DMS153 (cell line): Measurements from ENCODE around the gene ZNF236.
A peak's percentile ranks its signal among the peaks of the same experiment; 100 is the strongest.
"Not testable (repeated sequence)": the region's sequence is repeated elsewhere in the genome, so short reads cannot be mapped to it uniquely, and the experiment has no call there.

Experiments used
- DNase-seq: peaks from one replicate; lab custom pipeline; 2025; lab: John Stamatoyannopoulos, UW

Gene ZNF236

GRCh38 chr18:76822506-76823160 lies at the start of gene ZNF236:
TSS of gene ZNF236 (plus strand) at chr18:76822557. CDS start at chr18:76822608, 51 bp downstream.
- DNase-seq = peak; percentile 35

DNA sequence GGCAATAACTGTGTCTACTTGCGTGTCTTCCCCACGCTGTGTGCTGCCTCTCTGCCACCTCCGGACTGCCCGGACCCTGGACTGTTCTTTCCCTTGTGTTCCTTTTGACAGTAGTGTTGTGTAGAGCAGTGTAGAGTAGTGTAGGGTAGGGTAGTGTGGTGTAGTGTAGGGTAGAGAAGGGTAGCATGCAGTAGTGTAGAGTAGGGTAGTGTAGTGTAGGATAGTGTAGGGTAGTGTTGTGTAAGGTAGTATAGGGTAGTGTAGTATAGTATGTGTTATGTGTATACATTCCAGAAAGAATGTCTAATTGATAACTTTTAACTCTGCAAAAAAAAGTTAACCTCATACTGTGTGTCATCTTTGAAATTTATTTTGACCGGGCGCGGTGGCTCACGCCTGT lies 49.7 kb upstream of the ZNF236 start:
- no peak for DNase-seq

DNA sequence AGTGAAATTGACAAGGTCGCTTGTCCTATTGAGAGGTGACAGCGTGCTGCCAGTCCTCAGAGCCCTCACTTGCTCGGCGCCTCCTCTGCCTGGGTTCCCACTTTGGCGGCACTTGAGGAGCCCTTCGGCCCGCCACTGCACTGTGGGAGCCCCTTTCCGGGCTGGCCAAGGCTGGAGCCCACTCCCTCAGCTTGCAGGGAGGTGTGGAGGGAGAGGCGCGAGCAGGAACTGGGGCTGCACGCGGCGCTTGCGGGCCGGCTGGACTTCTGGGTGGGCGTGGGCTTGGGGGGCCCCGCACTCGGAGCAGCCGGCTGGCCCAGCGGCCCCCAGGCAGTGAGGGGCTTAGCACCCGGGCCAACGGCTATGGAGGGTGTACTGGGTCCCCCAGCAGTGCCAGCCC lies 45.3 kb upstream of the ZNF236 start:
- DNase-seq = not testable (repeated sequence)

DNA sequence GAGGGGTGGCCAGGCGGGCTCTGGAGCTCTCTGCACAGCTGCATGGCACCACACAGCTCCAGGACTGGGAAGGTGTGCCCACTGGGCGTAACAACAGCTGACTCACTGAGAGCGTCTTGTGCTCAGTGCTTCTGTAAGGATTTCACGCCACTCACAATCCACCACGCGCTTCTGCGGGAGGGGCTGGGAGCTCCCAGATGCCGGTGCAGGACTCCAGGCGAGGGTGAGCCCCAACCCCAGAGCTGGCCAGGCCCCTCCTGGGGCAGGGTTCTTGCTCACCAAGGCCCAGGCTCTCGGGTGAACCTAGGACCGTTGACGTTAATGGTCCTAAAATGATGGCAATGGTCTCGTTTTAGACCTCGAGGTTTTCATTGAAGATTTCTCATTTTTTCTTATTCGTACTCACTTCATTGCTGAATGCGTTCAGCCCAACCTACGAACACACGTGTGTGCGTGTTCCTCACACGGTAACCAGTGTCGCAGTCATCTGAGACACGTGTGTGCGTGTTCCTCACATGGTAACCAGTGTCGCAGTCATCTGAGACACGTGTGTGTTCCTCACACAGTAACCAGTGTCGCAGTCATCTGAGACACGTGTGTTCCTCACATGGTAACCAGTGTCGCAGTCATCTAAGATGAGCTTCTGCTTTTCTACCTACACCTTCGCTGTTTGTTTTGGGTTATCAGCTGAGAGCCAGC lies 38.4 kb upstream of the ZNF236 start:
- DNase-seq = no peak

DNA sequence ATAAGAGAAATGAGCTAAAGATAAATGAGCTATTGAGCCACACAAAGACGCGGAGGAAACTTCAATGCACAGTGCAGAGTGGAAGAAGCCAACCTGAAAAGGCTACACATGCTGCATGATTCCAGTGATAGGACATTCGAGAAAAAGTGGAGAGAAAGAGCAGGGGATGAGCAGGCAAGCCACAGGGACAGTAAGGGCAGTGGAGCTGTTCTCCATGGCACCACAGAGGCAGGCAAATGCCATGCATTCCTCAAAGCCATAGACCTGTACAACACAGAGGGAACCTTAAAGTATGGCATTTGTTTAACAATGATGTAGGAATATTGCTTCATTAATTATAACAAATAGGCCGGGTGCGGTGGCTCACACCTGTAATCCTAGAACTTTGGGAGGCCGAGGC lies 36.5 kb upstream of the ZNF236 start:
- no peak for DNase-seq

GRCh38 chr18:76788571-76789317 lies 33.6 kb upstream of the ZNF236 start:
- no peak for DNase-seq

- DNase-seq = no peak
These were observed 31.3 kb upstream of the ZNF236 start for GRCh38 chr18:76791106-76791505.

GRCh38 chr18:76791642-76792041 lies 30.7 kb upstream of the ZNF236 start:
- DNase-seq = no peak

- DNase-seq = no peak
These were observed 28.0 kb upstream of the ZNF236 start for GRCh38 chr18:76794326-76794725.

GRCh38 chr18:76801567-76802505 lies 20.5 kb upstream of the ZNF236 start:
- peak; percentile 9 for DNase-seq

DNA sequence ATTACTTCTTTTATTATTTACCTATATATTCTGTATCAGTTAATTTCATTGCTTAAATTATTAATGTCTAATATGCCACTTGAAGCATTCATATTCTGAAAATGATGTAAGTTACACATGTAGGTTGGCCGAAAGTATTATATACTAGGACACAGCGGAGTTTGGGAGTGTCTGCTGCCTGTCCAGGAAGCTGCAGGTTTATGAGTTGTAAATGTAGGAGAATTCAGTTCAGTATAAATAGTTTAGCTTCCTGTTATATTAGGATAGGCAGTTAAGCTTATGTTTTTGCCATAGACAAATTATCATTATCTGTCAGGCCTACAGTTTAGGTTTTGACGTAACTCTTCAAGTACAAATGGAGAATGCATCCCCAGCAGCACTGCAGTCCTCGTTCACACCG lies 18.9 kb upstream of the ZNF236 start:
- no peak for DNase-seq

DNA sequence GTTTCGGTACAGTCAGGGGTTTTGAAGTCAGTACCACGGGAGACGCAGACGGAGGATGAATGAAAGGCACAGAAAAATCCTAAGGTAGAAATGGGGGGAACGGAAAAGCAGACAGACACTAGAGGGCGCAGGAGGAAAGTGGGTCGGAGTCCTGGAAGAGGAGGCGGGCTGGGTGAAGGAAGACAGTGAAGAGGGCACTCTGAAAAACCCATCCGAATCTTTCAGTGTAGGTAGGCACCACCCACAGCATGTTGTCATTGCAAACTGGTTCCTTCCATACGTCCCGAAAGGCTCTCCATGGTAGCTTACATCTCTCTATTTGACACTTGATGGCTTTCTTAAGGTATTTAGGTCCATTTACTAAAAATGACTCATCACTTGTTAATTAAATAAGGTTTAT lies 18.5 kb upstream of the ZNF236 start:
- peak; percentile 34 for DNase-seq

GRCh38 chr18:76805221-76805620 lies 17.1 kb upstream of the ZNF236 start:
- no peak for DNase-seq

DNA sequence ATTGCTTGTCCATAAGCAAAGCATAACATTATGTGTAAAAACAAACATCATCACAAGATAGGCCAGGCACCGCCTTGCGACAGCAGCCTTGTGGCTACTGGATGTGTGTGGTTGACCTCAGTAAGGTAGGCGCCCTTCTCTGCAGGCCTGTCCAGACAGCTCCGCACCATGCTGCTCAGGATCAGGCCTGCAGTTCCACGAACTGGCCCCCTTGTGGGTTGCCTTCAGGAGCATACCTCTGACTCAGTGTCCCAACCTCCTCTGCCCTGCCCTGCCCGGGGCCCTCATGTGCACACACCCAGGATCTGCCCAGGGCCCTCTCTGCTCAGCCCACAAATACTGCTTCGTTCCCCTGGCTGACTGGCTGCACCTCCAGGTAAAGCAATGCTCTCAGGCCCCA lies 16.1 kb upstream of the ZNF236 start:
- DNase-seq = no peak

GRCh38 chr18:76808561-76808960 lies 13.8 kb upstream of the ZNF236 start:
- no peak for DNase-seq

GRCh38 chr18:76811530-76811929 lies 10.8 kb upstream of the ZNF236 start:
- not testable (repeated sequence) for DNase-seq

DNA sequence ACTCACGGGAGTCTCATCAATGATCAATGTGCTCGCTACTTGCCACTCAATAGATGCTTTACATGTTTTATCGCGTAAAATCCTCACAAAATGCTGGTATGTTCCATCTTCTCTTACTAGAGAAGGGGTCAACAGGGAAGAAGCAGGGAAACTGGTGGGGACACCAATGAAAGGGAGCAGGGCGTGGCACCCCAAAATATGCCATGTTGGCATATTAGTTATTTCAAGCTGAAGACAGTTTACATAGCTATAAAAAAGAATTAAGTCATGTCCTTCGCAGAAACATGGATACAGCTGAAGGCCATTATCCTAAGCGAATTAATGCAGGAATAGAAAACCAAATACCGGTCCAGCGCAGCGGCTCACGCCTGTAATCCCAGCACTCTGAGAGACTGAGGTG lies 8.1 kb upstream of the ZNF236 start:
- DNase-seq = no peak

DNA sequence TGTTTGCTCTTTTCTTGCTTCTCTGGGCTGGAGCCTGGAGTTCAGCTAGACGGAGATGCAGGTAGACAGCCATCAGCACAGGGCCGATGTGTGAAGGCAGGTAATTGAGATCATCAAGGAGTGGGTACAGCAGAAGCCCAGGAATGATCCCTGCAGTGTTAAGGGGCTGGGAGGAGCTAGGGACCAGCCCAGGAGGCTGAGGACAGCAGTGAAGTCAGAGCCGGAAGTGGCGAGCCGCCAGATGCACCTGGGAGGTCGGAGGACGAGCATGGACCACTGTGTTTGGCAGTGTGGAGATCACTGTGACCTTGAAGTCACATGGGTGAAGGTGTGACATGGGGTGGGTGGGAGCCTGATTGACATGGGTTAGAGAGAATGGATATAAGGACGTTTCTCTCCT lies 6.2 kb upstream of the ZNF236 start:
- DNase-seq = no peak

DNA sequence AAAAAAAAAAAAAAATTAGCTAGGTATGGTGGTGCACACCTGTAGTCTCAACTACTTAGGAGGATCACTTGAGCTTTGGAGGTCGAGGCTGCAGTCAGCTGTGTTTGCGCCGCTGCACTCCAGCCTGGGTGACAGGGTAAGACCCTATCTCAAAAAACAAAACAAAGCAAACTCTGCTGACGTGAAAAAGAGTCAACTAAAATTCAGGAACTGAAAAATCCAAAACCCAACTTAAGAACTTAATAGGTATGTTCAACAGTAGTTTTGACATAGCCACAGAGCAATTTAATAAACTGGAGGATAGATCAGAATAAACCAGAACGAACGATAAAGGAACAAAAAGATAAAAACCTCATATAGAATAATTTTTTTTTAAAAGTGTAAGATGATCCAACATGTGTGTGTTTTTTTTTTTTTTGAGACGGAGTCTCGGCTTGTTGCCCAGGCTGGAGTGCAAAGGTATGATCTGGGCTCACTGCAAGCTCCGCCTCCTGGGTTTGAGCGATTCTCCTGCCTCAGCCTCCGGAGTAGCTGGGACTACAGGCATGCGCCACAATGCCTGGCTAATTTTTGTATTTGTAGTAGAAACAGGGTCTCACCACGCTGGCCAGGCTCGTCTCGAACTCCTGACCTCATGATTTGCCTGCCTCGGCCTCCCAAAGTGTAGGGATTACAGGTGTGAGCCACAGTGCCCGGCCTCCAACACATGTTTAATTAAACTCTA lies 4.3 kb upstream of the ZNF236 start:
- DNase-seq = no peak

GRCh38 chr18:76819411-76820136 lies 2.8 kb upstream of the ZNF236 start:
- no peak for DNase-seq
